ENCODE data around the gene LIN28A.

LIN28A gene

GRCh38 chr1:26440259-26440658 lies 29.6 kb downstream of the LIN28A start:
- DNase-seq = no peak

- DNase-seq = no peak
Observed at GRCh38 chr1:26449868-26450267, 39.3 kb downstream of the LIN28A start.

DNA sequence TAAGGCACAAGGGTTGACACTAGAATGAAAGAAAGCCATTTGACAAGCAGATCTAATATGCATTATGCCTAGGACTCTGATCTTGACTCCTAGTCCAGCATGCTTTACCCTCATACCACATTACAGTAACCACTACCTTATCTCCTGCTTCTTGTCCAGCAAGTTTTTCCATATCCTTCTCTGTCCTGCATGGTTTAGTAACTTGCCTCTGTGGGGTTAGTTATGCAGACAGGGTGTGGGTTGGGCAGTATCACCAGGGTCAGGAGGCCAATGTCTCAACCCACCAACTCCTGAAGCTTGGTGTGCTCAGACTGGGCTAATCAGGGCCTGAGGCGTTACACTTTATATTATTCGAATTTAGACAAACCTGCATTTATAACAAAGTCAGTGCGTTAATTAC lies 40.3 kb downstream of the LIN28A start:
- DNase-seq = no peak

GRCh38 chr1:26452459-26453183 lies 42.0 kb downstream of the LIN28A start:
- DNase-seq = no peak

DNA sequence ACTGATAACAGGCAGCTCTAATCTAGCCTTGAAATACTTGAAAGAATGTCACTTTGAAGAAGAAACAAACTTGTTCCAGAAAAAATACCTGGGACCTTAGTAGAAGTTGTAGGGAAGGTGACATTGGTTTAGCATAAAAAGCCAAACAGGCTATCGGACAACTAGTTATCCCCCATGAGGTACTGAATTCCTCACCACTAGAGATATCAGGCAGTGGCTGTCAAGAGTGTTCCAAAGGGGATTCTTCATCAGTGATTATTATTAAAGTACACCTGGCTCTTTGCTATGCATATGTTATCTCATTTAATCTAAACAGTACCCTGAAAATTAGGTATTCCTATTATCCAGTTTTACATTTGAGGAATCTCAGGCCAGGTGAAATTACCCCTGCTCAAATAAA lies 48.5 kb downstream of the LIN28A start:
- no peak for DNase-seq

- no peak for DNase-seq
Observed at GRCh38 chr1:26459573-26460031, 49.0 kb downstream of the LIN28A start.

- DNase-seq = no peak
Observed at GRCh38 chr1:26468911-26469310, 58.3 kb downstream of the LIN28A start.

DNA sequence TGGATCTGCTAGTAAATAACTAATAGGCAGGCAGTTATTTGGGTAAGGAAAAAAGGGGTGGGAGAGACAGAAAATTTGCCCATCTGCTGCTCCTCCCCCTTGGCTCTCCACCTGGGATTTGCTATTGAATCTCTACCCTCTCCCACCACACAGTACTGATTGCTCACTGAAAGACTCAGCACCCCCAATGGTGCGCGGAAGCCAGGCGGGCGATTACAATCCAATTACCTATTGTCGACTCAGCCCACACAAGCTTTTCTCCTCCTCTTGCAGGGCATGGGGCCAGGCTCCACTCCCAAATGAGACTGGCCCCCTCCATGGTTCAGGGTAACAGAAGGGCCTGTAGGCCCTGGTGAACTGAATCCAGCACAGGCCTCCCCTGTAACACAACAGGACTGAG lies 58.9 kb downstream of the LIN28A start:
- no peak for DNase-seq

DNA sequence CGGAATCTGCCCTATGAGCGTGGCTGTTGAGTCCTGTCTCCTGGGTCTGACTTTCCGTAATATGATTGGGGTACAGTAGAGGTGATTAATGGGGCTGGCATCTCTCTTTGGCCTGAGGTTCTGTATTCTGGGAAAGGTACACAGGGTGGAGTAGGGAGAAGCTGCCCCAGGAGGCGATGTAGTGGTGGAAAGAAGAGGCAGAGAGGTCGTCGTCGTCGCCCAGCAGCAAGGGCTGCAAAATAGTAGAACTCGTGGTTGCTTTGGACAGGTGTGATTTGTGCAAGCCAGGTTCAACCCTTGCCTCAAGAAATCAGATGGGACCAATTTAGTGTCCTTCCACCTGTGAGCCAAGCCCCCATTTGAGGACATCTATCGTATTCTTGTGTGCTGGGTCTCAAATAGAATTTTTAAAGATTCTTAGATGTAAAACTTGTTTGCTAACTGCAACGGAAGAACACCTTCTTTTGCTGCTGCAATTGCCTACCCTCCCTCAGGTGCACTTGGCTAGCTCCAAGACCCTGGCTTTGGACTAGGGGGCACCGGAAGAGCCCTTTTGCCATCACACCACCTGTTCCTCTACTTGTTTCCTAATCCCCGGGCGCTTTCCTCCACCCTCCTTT lies 60.4 kb downstream of the LIN28A start:
- DNase-seq = no peak

- DNase-seq = peak; percentile 29
Observed at GRCh38 chr1:26471498-26472319, 61.1 kb downstream of the LIN28A start.

DNA sequence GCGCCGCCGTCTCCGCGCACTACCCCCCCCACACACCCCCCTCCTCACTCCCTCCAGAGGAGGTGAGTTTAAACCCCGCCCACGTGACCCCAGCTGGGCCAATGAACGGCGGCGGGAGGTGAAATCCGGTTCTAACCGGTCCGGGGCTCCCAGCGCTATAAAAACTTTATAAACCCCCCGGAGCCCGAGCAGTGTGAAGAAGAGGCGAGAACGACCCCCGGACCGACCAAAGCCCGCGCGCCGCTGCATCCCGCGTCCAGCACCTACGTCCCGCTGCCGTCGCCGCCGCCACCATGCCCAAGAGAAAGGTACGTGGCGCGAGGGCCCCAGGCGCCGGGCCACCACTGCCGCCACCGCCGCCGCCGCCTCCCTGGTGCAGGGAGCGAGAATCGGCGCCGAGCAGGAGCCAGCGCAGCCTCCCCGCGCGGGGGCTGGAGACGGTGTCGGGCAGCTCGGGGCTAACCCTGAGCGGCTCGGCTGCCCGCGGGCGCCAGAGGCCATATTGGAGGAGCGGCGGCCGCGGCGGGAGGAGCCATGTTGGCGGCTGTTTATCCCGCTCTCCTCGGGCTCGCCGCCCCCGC lies 61.8 kb downstream of the LIN28A start, which contains the start of gene HMGN2:
Gene HMGN2, plus strand, starts transcription at position 121 of the 581 bp plus-strand sequence. Its CDS starts 173 bp downstream, at position 294.
- DNase-seq = peak; percentile 88

DNA sequence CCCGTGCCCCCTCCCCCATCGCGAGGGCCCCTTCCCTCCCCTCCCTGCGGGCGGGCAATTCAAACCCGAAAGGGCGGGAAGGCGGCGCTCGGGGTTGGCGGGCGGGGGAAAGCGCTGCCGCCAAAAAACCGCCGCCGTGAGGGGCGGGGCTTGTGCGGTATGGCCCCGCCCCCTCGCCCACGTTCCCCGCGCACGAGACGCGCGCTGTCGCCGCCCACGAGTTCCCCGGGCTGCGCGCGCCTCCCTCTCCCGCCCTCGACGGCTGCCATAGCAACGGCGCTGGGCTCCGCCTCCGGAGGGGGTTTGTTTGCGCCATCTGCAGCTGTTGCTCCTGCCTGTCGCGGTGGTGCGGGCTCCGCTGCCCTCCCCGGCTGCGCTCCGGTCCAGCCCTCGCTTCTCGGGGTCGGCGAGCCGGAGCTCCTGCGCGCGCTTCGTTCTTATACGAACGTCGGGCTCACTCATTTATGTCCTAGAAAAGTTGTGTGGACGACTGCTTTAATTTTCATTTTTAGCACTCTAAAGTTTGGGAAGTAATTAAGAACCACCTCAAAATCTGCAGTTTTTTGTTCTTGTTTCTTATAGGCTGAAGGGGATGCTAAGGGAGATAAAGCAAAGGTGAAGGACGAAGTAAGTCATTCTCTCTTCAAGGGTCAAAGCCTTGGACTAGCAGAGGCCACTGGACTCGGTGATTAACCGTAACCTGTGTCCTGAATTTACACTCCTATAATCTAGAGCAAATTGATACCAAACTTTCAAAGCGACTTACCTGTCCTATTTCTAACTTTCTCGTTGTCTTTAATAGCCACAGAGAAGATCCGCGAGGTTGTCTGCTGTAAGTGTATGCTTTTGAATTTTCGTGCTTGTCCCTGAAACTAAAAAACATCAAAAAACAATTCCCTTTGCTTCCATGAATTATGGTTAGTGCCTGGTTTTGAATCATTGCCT lies 62.6 kb downstream of the LIN28A start:
- peak; percentile 90 for DNase-seq

DNA sequence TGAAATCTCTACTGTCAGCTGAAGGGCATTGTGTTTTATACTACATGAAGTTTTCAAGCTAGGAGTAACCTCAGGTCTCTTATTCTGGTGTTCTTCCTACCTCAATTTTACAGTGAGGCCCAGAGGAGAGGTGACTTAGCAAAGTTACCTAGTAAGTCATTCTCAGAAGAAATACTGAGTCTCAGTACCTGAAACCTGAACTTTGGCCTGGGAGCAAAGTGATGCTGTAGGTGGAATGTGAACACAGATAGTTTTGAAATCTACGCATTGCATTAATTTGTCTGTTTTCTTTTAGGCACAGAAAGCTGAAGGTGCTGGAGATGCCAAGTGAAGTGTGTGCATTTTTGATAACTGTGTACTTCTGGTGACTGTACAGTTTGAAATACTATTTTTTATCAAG lies 64.2 kb downstream of the LIN28A start:
- DNase-seq = no peak

DNA sequence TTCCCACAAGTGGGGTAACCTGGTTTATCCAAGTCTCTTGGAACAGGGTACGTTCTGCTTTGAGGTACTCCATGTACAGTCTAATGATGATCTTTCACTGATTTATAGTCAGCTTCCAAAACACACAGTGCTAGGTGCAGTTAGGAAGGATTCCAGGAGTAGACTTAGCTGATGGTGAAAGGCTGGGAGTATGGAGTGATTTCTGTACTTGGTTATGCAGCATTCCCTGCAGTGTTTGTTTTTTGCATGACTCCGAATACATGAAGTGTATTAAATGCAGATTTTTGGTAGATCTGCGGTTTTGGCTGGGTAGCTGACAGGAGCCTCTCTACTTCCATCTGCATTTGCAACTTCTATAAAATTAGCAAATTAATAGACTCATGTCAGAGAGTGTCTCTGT lies 65.4 kb downstream of the LIN28A start:
- DNase-seq = no peak

GRCh38 chr1:26476958-26477357 lies 66.3 kb downstream of the LIN28A start:
- DNase-seq = no peak

DNA sequence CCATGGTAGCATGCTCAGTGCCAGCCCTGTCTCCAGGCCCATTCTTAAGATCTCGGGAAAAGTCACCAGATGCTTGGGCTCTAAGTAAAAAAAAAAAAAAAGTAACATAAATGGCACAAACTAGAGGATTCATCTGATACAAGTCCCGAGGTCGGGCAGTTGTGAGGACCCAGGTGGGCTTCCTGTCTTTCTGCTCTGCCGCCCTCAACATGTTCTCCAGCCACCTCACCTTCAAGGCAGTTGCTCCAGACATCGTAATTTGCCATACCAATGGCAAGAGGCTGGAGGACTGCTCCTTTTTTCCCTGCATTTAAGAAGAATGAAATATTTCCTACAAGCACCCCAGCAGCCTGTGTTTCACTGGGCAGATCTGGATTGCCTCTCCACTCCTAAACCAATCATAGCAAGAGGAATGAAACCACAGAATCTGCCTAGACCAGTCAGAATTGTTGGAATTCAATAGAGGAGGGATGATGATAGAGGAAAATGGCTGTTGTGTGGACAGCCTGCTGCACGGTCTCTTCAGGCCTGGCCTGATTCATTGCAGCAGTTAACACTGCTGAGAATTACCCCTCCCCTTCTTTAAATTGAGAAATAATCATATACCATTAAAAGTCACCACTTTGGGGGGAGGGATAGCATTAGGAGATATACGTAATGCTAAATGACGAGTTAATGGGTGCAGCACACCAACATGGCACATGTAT lies 67.0 kb downstream of the LIN28A start:
- DNase-seq = no peak

GRCh38 chr1:26478159-26478558 lies 67.5 kb downstream of the LIN28A start:
- no peak for DNase-seq

DNA sequence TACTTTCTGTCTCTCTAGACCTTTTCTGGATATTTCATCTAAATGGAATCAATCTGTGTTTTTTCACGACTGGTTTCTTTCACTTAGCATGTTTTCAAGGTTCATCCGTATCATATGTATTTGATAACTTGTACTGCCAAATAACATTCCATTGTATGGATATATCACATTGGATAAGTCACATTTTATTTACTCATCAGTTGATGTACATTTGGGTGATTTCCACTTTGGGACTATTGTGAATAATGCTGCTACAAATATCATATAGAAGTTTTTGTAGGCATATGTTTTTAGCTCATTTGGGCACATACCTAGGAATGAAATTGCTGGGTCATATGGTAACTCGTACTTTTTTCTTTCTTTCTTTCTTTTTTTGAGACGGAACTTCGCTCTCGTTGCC lies 68.4 kb downstream of the LIN28A start:
- no peak for DNase-seq
